CD4-positive, alpha-beta T cell treated with Interleukin-4 for 4 hours (primary cell): ENCODE results near the gene PDCL3.

Experiments
- DNase-seq: peaks from one replicate; pipeline ENCODE4 v3.0.0-alpha.2; 2020

PDCL3 gene

DNA sequence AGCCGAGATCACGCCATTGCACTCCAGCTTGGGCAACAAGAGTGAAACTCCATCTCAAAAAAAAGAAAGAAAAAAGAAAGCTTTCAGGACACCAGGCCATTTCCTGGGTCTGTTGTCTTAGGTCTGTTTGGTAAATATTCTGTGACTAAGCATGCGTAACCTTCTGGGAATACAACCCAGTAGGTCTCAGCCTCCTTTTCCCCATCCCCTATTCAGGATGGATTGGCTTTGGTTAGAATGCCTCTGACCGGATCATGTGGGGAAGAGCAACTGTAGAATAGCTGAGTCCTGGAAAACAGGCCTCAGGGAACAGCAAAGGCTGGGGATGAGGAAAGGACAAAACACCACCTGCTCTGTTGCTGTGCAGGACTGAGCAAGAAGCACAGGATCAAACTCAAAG lies 1.6 kb upstream of the PDCL3 start:
- DNase-seq, result no peak

DNA sequence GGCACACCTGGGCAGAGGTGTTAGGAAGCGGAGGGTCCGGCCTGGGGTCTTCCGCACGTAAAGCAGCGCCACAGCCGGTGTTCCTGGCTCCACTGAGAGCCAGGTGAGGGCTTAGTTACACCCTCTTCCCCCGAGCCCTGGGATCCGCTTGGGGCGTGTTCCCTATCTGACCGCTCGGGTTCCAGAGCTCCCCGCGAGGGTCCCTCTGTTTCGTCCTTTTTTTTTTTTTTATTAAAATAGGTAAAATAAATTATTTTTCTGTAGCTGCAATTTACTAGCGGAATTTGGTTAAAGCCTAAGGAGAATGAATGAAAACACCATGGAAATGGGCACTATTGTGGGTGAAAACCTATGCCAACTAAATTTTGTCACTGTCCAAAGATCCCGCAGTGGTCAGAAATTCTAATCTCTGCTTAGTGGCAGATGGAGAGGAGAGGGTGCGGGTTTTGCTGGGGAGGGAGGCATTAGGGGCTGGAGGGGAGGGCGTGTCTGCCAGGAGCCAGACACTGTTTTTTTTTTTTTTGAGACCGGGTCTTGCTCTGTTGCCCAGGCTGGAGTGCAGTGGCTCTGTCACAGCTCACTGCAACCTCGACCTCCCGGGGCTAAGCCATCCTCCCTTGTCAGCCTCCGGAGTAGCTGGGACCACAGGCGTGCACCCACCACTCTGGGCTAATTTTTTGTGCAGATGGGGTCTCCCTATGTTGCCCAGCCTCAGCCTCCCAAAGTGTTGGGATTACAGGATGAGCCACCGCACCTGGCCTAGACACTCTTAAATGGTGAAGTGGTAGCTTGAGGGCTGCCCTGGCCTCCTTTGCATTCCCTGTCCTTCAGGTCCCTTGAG lies 834 bp downstream of the PDCL3 start:
- no peak for DNase-seq

DNA sequence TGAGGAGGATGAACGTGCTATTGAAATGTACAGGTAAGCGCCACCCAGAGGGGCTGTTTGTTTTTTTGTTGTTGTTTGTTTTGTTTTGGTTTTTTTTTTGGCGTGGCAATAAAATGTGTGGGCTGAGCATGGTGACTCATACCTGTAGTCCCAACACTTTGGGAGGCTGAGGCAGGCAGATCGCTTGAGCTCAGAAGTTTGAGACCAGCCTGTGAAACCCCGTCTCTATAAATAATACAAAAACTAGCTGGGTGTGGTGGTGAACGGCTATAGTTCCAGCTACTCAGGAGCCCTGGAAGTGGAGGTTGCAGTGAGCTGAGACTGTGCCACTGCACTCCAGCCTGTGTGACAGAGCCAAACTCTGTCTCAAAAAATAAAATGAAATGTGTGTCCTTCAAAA lies 6.2 kb downstream of the PDCL3 start:
- no peak for DNase-seq

DNA sequence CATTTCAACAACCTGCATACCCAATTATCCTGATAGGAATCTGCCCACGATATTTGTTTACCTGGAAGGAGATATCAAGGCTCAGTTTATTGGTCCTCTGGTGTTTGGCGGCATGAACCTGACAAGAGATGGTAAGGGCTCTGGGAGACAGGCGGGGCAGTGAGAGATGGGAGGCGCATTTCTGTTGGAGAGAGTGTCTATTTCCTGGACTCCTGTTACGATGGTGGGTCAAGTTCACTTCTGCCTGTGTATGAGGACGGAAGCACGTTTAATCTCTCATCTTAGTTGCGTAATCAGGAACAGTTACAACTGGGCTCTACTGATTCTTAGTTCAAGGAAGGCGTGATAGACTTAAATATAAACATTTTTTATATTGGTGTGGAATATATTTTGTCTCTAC lies 8.9 kb downstream of the PDCL3 start:
- no peak for DNase-seq

DNA sequence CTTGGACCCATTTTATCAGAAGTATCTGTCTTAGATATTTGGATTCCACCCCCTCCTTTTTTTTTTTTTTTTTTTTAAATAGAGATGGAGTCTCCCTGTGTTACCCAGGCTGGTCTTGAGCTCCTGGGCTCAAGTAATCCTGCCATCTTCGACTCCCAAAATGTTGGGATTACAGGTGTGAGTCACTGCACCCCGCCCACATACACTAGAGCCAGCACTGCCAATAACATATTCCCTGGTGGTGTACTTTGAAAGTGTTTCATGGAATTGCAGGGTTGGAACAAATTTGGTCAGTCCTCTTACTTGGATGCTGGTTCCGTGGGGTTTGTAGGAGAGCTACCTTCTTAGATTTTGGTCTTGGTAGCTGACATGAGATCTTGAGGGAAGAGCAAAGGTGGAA lies 15.0 kb downstream of the PDCL3 start:
- DNase-seq, result no peak

DNA sequence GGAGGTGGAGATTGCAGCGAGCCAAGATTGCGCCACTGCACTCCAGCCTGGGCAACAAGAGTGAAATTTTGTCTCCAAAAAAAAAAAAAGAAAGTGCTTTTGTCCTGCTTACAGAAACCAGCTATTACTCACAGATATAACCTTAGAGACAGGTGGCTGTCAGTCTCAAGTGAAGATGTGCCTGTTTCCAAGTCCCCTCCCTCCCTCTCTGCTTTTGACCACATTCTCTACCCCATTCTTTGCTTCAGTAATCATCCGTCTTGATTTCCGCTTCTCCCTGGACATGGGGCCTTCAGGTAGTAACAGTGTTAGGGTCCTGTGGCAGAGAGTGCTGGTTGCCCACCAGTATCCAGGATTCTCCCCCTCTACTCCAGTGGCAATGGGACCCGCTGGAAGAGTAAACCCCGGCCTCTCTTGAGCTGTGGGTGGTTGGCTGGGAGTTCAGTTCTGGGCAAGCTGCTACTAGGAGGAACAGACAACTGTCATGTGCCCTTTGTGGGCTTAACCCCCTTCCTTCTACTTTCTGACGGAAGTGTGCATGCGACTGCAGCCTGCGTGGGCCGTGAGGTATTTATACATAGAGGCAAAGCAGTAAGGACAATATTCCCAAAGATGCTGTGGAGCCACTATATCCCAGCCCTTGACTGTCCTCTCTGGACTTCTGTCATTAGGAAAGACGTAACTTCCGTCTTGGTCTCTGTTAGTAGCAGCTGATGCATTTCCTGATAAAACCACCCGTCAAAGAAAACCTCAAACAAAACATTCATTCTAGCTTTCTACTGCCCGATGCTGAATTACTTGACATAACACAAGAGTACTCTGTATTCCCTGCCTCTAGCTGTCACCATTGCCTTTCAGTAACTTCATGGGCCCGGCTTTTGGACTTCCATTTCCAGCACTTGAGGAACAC lies 17.8 kb downstream of the PDCL3 start:
- DNase-seq, result peak; percentile 68

DNA sequence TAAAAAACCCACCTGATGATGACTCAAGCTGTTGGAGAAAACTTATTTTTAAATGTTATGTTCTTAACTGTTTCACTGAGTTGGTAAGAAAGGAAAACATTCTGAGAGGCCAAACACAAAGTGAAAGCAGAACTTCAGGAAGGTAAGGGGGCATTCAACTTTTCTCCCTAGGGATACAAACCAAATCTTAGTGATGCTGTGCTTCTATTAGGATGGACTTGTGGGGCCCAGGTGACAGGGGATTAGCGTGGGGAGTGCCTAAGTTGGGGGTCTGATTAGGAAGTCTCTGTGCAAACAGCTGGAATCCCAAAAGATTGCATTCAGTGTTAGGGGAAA lies 18.5 kb downstream of the PDCL3 start:
- no peak for DNase-seq

DNA sequence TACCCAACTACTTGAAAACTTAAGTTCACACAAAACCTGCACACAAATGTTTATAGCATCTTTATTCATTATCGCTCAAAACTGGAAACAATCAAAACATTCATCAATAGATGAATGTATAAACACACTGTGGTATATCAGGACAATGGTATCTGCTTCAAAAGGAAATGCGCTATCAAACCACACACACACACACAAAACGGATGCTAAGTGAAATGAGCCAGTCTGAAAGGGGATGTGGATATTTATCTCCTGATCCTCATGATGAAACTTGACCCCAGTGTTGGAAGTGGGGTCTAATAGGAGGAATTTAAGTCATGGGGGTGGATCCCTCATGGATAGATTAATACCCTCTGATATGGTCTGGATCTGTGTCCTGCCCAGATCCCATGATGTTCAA lies 22.0 kb downstream of the PDCL3 start:
- DNase-seq, result peak; percentile 14

DNA sequence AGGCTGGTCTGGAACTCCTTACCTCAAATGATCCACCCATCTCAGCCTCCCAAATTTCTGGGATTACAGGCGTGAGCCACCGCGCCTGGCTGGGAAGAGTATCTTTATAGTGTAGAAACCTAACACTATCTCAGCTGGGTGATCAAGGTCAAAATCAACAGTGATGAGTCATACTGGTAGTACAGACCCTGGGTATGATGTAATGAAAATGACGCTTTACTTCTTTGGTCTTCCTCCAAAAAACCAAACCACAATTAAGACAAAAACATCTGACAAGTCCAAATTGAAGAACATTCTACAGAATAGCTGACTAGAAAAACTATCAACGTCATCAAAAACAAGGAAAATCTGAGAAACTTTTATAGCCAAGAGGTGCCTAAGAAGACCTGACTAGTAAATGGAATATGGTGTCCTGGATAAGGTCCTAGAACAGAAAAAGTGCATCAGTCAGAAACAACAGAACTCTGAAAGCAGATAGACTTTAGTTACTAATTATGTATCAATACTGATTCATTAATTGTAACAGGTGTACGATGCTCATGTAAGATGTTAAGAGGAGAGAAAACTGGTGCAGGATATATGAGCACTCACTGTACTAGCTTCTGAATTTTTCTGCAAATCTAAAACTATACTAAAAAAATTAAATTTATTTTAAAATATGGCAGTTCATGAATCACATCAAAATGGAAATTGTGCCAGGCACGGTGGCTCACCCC lies 25.4 kb downstream of the PDCL3 start:
- DNase-seq, result peak; percentile 85

DNA sequence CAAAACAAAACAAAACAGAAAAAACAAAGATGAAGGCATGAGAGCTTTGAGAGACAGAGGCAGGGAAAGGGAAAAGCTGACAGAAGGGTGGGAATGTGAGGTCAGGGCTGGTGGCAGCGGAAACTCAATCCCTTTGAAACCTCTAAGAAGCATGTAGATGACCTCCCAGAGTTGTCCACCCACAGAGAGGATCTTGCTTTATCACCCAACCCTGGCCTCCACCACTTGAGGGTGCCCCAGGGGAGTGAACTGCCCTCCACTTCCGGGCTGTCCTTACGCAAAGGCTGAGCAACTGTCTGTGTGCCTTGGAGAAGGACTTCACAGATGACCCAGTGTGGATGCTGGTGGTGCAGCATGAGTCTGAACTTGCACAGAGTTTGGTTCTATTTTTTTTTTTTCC lies 26.7 kb downstream of the PDCL3 start:
- no peak for DNase-seq

DNA sequence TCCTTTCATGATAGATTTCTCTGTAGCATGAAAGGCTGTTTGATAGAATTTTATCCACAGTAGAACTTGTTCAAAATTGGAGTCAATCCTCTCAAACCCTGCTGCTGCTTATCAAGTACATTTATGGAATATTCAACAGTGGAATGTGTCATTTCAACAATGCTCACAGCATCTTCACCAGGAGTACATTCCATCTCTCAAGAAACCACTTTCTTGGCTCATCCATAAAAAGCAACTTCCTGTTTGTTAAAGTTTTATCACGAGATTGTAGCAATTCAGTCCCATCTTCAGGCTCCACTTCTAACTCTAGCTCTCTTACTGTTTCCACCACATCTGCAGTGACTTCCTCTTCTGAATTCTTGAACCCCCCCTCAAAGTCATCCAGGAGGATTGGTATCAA lies 29.4 kb downstream of the PDCL3 start:
- no peak for DNase-seq

DNA sequence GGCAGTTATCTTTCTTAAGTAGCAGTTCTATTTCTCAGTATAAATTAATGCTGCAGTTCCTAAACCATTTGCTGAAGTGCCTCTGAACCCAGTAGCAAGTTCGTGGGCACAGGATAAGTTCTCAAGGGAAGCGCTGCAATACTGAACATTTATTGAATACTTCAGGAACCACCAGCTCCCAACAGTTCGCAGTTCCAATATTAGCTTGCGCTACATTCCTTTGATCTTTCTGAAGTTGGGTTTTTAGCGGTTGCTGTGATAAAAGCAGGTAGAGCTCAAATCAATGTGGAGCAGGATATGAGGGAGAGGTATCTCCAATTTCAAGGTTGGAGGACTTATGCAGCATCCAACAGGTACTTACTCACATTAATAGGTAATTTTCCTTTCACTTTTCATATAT lies 33.7 kb downstream of the PDCL3 start:
- DNase-seq, result no peak

DNA sequence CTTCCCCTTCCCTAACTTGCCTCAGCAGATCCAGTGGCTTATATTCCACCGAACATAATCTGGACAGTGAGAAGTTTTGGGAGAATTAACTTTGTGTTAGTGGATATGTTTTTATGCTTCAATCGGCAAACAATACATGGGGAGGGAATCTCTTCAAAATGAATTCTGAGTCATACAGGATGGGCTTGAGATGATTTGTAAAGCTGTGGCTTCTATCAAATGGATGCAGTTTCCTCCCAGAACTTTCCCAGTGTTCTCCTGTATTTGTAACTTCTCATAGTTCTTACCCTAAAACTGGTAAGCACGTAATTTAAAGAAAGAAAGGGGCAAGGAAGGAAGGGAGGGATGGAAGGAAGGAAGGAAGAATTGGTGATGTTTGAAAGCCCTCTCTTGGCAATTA lies 36.8 kb downstream of the PDCL3 start:
- no peak for DNase-seq

DNA sequence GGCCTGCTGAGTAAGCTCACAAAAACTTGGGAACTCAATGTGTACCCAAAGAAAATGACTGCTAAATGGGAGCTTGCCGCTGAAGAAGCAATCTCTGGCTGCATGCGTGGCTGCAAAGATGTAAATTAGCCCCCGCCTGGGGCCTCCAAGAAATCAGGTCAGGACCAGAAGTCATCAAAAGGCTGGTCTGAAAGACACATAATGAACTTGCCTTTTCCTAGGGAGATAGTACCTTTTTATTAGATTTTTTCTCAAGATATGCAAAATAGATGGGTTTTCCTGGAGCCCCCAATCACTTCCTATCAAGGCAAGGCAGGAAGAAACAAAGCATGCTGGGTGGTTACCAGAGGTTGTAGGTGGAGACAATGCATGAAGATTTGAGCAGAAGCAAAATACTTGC lies 38.9 kb downstream of the PDCL3 start:
- no peak for DNase-seq

DNA sequence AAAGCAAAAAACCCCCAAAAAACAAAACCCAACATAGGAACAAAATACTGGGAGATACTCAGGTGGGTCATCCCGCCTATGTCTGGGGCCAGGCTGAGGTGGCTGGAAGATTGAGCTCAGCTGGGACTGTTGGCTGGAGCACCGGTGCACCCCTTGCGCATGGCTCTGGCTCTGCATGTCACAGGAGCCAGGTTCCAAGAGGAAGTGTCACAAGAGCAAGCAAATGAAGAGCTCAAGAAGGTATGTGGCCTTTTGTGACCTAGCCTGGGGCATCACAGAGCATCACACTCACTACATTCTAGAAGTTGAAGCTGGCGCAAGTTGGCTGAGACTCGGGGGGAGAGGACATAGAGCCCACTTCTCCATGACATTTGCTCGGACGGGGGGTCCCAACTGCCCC lies 40.6 kb downstream of the PDCL3 start:
- no peak for DNase-seq

DNA sequence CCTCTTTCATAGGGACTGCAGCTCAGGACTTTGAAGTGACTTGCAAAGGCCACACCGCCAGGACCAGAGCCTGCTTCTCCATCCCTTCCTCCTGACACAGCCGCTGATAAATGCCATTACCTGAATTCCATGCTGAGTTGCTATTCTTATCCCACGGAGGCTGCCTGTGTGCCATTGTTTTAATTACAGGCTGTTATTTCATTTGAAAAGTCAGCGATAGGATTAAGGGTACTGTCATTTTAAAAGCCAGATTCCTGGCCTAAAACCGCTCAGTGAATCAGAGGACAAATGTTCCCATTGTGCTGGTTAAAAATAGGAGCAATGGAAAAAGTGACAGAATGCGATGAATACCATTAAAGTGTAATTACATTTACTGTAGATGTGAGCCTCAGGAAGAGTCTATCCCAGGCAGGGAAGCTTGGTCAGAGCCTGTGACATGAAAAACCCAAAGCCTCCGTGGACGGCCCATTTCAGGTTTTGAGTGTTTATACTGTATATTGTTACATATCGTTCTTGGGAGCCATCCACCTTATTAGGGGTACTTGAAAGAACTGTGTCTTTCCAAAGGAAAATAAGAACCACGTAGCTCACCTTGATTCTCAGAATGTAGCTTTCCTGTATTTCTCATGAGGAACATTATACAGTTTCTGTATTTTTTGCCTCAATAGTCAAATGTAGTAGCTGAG lies 41.3 kb downstream of the PDCL3 start:
- no peak for DNase-seq

DNA sequence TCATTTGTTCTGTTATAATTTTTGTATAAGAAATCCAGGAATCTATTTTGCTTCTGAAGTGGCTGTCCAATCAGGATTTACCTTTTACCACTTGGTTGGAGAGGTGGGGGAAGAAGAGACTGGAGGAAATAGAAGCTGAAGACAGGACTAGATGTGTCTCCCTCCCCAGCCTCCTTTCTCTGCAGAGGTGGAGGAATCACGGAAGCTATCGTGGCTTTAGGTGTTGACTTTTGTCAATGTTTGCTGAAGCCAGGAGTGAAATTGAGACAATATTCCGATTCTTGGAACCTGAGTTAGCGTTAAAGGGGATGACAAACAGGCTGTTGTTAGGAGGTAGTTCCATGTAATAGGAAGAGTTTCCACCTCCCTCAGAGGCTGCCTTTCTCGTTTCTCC lies 43.5 kb downstream of the PDCL3 start:
- no peak for DNase-seq

DNA sequence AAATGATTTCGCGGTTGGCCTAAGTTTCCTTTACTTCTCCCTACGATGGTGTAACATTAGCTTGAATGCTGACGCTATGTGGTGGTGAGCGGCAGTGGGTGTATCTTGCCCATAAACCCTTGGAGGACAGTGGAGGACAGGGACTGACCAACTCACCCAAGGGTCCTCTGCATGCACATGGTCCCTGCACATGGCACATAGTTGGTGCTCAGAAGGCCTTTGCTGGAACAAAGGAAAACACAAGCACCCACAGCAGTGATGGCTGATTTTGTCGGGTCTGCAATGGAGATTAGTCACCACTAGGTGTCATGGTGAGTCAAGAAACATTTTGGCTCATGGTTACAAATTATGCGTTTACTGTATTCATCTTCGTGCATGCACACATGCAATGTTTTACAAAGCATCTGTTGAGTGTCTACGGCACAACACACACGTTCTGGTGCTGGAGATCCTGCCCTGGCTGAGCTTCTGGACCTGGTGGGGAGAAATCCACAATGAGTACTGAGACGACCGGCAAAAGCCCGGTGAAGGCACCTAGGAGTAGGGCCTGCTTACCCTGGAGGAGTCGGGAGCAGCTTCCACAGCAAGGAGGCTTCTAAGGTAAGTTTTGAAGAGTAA lies 44.0 kb downstream of the PDCL3 start:
- DNase-seq, result peak; percentile 32

DNA sequence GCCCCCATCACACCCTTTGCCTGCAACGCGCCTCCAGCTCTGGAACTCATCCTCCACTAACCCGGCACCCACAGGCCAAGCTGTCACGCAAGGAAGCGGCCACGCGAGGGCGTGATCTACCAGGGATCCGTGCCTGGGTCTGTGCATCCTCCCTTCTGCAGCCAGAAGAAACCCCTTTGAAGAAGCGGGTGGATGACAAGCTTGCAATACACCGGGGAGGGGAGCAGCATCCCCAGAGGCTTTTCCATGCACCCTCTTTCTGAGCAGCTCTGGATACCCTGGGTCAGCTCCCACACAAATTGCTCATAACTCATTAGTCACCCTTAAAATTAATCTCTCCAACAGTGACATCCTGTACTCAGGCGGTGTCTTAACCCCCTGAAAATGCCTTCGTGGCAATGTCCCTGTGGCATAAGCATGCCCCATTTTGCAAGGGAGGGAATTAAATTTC lies 47.6 kb downstream of the PDCL3 start:
- DNase-seq, result peak; percentile 51

DNA sequence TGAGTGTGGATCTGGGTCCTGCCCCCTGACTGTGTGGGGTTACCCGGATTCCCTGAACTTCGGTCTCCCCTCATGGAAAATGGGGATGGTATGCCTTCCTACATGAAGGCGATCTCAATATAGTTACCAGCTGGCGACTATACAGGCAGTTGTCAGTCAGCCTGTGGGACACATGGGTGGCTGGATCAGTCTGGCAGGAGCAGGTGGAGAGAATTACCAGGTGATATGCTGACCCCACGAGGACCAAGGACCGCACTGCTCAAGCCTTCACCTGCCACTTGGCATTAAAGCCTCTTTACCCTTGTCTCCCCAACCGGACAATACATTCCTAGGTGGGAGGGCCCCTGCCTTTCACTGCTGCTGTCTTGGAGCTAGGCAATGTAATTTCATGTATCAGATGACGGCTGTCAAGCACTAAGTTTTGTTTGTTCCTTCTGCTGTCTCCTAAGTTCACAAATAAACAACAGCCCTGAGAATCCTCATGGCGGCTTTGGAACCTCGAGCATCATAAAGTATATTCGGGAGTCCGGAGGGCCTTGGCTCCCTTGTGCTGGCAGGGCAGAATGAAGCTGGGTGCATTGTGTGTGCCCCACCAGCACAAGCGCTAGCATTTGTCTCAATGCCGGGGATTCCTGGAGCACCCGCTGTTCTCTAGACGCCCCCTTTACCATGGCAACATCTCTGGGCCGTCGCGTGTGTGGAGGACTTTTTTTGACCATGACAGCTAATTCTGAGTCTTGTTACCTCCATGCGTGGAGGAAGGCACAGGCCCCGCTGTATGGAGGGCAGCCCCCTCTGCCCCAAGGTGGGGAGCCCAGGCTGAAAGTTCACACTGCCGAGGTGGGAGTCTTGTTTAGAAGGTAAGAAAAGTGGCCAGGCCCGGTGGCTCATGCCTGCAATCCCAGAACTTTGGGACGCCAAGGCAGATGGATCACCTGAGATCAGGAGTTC lies 48.6 kb downstream of the PDCL3 start:
- DNase-seq, result no peak

DNA sequence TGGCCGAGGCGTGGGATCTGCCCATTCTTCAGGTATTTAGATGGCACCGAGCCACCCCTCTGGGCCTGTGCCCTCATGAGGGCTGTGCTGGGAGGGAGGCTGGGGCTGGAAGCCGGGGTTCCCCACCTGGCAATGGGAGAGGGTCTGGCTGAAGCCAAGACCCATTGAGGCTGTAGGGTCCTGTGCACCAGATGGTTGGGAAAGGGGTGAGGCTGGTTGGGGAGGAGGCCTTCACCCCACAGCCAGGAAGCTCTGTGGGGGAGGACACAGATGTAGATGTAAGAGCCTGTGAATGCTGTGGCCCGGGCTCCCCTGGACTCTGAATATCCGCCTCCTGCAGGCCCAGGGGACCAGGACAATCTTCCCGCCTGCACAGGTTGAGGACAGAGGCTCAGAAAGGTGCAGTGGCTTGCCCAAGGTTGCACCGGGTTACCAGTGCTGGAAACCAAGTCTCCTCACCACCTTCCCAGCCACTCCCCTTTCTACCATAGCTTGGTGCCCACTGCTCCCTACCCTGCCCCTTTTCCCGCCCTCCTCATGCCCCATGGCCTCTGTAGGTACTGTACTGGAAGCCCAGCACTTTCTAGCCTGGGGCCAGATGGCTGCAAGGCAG lies 49.7 kb downstream of the PDCL3 start:
- no peak for DNase-seq
